NCI-H2227 (cell line): ENCODE measurements around the gene BDH1.
"Not testable (repeated sequence)": the region's sequence is repeated elsewhere in the genome, so short reads cannot be mapped to it uniquely, and the experiment has no call there.

Experiments used
- DNase-seq: peaks from one replicate; lab custom pipeline; 2025; ENCODE audit not compliant: unreplicated experiment; lab: John Stamatoyannopoulos, UW

The BDH1 gene

GRCh38 chr3:197521277-197522182 lies 34.2 kb downstream of the BDH1 start:
- DNase-seq: no peak

DNA sequence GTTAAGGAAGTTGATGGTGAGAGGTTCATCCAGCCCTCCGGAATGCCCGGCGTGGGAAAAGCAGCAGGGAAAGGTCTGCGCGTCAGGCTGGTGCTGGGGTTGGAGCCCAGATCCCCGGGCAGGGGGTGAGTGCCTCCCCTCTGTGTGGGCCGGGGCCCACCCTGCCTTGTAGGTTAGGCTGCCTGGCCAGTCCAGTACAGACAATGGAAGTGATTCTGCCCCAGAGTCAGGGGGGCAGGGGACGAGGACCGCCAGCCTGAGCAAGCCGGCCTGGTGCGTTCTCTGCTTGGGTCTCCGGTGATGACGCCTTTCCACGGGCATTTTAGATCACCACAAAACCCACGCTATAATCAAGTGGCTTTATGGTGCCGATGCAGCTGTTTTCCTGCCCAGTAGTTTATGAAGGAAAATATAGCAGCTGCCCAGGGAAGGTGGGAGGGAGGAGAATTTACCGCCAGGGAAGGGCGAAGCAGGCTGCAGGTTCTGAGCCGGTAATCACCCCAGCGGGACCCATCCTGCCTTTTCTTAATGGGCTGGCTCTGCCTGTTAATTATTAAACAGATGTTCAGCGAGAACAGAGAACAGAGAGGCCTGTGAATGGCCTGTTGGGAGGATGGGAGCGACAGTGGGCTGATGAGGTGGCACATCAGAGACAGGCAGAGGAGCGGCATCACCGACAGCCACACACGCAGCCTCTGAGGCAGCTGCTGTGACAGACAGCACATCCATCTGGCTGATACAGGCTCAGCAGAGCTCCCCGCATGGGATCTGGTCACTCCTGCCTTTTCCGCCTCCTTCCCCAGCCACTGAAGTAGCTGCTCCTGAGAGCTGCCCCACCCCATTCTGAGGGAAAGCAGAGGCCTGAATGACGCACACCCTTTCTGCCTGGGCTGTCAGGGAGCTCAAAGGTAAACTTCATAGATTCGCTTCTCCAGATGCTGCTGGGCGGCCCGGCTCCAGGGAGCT lies 35.2 kb downstream of the BDH1 start:
- DNase-seq: peak; percentile 76

GRCh38 chr3:197519801-197520211 lies 36.0 kb downstream of the BDH1 start:
- DNase-seq: no peak

DNA sequence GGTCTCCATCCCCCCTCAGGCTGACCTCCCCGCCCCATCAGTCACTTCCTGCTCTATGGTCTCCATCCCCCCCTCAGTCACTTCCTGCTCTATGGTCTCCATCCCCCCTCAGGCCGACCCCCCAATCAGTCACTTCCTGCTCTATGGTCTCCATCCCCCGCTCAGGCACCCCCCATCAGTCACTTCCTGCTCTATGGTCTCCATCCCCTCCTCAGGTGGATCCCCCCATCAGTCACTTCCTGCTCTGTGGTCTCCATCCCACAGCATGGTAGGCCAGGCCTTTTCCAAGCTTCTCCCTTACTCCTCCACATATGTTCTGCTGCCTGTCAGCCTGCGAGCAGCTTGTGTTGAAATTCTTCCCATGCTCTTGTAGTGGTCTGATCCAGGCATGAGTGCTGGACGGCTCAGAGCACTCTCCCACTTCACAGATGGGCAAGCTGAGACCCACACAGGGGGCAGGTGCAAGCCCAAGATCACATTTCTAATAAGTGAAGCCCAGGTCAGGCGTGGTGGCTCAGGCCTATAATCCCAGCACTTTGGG lies 36.8 kb downstream of the BDH1 start:
- DNase-seq: no peak

DNA sequence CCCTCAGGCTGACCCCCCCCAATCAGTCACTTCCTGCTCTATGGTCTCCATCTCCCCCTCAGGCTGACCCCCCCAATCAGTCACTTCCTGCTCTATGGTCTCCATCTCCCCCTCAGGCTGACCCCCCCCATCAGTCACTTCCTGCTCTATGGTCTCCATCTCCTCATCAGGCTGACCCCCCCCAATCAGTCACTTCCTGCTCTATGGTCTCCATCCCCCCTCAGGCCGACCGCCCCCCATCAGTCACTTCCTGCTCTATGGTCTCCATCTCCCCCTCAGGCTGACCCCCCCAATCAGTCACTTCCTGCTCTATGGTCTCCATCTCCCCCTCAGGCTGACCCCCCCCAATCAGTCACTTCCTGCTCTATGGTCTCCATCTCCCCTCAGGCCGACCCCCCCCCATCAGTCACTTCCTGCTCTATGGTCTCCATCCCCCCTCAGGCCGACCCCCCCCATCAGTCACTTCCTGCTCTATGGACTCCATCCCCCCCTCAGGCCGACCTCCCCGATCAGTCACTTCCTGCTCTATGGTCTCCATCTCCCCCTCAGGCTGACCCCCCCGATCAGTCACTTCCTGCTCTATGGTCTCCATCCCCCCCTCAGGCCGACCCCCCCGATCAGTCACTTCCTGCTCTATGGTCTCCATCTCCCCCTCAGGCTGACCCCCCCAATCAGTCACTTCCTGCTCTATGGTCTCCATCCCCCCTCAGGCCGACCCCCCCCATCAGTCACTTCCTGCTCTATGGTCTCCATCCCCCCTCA lies 37.7 kb downstream of the BDH1 start:
- DNase-seq: not testable (repeated sequence)

- not testable (repeated sequence) for DNase-seq
These were observed 38.7 kb downstream of the BDH1 start for GRCh38 chr3:197516890-197517606.

DNA sequence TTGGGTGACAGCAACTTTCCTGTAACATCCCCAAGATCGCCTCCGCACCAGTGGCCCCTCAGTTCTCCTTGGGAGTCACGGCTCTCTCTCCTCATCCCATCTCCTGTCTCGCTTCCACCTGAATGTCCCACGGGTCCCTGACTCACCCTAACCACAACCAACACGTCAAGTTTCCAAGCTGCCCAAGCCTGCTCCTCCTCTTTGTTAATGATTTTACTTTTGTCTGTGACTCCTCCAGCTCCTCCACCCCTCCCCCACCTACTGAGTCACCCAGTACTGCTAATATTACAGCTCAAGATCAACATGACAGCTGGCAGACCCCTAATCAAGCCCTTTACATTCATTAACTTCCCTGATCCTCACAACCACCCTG lies 39.3 kb downstream of the BDH1 start:
- peak; percentile 19 for DNase-seq

DNA sequence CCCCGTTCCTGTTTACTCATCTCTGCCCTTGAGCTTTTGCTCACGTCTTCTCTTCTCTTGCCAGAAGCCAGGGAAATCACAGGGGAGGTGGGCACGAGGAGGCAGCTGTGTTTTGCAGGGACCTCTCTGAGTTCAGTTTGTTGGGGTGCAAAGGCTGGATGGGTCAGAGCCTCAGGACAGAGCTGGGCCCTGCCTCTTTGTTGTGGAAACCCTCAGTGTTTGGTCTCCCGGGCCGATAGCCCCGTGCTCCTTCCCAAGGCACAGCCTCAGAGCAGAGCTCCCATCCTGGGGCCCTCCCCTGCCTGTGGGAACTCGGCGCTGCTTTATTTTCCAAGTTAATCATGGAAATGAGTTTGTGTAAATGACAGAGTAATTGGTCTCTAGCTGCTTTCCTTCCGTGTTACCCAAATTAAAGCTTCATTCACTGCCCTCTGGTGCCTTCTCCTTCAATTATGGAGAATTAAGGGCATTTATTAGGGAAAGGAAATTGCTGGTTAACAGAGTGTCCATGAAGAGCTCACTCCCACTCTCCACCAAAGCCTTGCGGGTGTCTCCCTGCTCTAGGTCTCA lies 40.9 kb downstream of the BDH1 start:
- DNase-seq: peak; percentile 61

DNA sequence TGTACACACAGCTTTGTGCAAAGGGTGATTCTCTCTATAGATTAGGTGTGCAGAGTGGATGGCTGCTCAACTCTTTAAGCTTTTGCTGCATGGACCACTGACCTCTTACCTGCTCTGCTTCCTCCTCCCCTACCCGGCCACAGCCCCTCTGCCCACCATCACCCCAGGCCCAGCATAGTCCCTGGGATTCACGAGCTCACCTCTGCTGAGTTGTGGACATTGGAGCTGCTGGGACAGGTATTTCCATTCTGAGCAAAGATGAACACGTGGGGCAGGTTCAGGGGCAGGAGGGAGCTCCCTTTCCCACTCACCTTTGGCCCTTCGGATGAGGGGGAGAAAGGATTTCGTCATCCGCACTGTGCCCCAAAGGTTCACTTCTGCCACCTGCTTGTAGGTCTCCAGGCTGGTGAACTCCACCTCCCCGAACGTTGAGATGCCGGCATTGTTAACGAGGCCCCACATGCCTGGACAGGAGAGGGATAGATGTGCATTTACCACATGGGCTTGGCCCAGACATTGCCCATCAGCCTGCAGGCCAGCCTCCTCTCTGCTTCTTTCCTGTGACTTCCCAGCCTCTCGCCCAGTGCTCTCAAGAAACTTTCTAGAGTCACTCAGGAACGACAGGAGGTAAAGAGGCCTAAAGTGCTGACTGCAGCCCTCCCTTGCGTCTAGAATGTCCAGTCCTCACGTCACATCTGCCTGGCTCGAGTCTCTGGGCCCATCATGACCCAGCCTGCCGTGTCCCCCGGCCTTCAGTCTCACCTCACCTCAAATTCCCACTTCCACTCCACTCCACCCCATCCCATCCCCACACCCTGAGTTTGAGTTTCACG lies 41.6 kb downstream of the BDH1 start:
- DNase-seq: no peak

GRCh38 chr3:197512691-197513571 lies 42.8 kb downstream of the BDH1 start:
- no peak for DNase-seq

DNA sequence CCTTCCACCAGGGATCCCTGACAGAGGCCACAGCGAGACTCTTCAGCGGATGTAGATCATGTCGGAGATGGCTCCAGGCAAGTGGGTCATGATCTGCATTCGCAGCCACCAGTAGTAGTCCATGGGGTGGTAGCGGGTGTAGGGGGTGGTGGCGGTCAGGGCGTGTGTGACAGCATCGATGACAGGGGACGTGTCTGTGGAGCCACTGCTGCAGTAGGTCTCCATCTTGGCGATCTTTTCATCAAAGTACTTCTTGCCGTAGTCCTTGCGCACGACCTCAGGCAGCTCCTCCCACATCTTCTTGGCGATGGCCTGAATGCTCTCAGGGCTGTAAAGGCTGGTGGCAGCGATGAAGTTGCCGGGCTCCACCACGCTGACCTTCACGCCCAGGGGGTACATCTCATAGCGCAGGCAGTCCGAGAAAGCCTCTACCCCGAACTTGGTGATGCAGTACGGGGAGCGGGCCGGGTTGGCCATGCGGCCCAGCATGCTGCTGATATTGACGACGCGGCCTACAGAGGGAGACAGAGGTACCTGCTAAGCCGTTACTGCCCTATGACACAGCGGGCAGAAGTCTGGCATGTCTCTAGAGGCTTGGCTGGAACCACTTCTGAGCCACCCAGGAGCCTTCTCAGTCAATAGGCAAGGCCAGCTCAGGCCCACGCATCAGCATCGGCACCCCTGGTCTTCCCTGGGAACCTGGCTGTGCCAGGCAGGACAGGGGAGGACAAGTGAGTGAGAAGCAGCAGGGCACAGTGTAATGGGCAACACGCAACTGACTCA lies 43.7 kb downstream of the BDH1 start:
- no peak for DNase-seq

DNA sequence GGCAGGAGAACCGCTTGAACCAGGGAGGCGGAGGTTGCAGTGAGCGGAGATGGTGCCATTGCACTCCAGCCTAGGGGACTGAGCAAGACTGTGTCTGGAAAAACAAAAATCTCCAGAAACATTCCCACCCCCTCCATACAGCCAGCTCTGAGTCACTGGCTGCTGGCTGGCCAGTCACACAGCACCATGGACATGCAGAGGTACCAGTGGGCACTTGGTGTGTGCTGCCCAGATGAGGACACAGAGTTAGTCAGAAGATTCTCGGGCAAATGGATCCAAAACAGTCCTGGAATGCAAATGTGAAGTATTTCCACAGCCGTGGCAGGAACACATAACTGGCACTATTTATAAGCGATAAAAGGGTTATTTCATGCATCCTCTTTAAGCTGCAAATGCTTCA lies 44.6 kb downstream of the BDH1 start:
- DNase-seq: no peak

- no peak for DNase-seq
These were observed 45.1 kb downstream of the BDH1 start for GRCh38 chr3:197510642-197511018.

- DNase-seq: no peak
These were observed 46.6 kb downstream of the BDH1 start for GRCh38 chr3:197508924-197509775.

GRCh38 chr3:197508461-197508860 lies 47.3 kb downstream of the BDH1 start:
- no peak for DNase-seq

DNA sequence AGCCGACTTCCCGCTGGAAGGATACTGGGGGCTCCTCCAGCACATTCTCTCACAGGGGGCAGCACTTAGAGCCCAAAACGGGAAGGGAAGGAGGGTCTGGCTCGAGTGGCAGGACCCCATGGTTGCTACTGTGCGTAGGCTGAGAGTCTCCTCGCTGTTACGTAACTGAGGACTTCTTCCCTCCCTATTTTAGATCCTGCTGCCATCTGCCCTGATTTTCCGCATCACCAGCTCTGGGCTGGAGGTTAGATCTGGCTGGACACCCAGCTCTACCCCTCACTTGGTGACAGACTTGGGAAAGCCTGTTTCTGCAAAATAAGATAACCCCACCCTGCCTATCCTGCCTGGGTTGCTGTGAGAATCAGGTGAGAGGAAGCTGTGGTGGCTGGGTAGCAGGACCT lies 47.7 kb downstream of the BDH1 start:
- no peak for DNase-seq
